Measurements from ENCODE around the gene PGM2.
A peak's percentile ranks its signal among the peaks of the same experiment; 100 is the strongest.

Gene PGM2

GRCh38 chr4:37864786-37865185, 38.3 kb downstream of the PGM2 start:
- no peak for DNase-seq (ENCODE audit: low read depth)
- peaks cover 9% of the 10 kb centered on the region for H3K36me3 ChIP-seq (ENCODE audit: control insufficient read depth, insufficient read depth, low read length, severe bottlenecking)
- H3K9ac ChIP-seq (ENCODE audit: low read length), result no peak overlapping the region
- no peaks in the 10 kb centered on the region for H3K27me3 ChIP-seq (replicated peaks; ENCODE audit: control insufficient read depth, insufficient read depth, low read length)
- no peaks in the 10 kb centered on the region for H3K9me3 ChIP-seq (ENCODE audit: control insufficient read depth, low read length)
- no peak overlapping the region for H3K4me3 ChIP-seq (ENCODE audit: low read length)
- peaks cover 9% of the 10 kb centered on the region for H3K4me1 ChIP-seq (ENCODE audit: control insufficient read depth, insufficient read depth, low read length)

GRCh38 chr4:37865450-37865849, 39.0 kb downstream of the PGM2 start:
- peaks cover 9% of the 10 kb centered on the region for H3K4me1 ChIP-seq (ENCODE audit: control insufficient read depth, insufficient read depth, low read length)
- no peak overlapping the region for H3K9ac ChIP-seq (ENCODE audit: low read length)
- DNase-seq (ENCODE audit: low read depth), result peak; percentile 70
- H3K4me3 ChIP-seq (ENCODE audit: low read length), result no peak overlapping the region
- no peaks in the 10 kb centered on the region for H3K27me3 ChIP-seq (replicated peaks; ENCODE audit: control insufficient read depth, insufficient read depth, low read length)
- no peaks in the 10 kb centered on the region for H3K9me3 ChIP-seq (ENCODE audit: control insufficient read depth, low read length)
- peaks cover 9% of the 10 kb centered on the region for H3K36me3 ChIP-seq (ENCODE audit: control insufficient read depth, insufficient read depth, low read length, severe bottlenecking)

GRCh38 chr4:37867102-37867501, 40.6 kb downstream of the PGM2 start:
- no peaks in the 10 kb centered on the region for H3K27me3 ChIP-seq (replicated peaks; ENCODE audit: control insufficient read depth, insufficient read depth, low read length)
- H3K4me1 ChIP-seq (ENCODE audit: control insufficient read depth, insufficient read depth, low read length), result peaks cover 9% of the 10 kb centered on the region
- H3K9ac ChIP-seq (ENCODE audit: low read length), result no peak overlapping the region
- H3K4me3 ChIP-seq (ENCODE audit: low read length), result no peak overlapping the region
- DNase-seq (ENCODE audit: low read depth), result no peak
- no peaks in the 10 kb centered on the region for H3K9me3 ChIP-seq (ENCODE audit: control insufficient read depth, low read length)
- peaks cover 7% of the 10 kb centered on the region for H3K36me3 ChIP-seq (ENCODE audit: control insufficient read depth, insufficient read depth, low read length, severe bottlenecking)

GRCh38 chr4:37868238-37868637, 41.8 kb downstream of the PGM2 start:
- Histone ChIP-seq H3K27me3 (replicated peaks; ENCODE audit: control insufficient read depth, insufficient read depth, low read length) (no peaks in the 10 kb centered on the region), H3K4me1 (ENCODE audit: control insufficient read depth, insufficient read depth, low read length) (peaks cover 18% of the 10 kb centered on the region), H3K9ac (ENCODE audit: low read length) (no peak overlapping the region), H3K9me3 (ENCODE audit: control insufficient read depth, low read length) (no peaks in the 10 kb centered on the region), H3K4me3 (ENCODE audit: low read length) (no peak overlapping the region), H3K36me3 (ENCODE audit: control insufficient read depth, insufficient read depth, low read length, severe bottlenecking) (peaks cover under 1% of the 10 kb centered on the region)
- no peak for DNase-seq (ENCODE audit: low read depth)

- DNase-seq (ENCODE audit: low read depth), result peak; percentile 12
- no peak overlapping the region for H3K4me3 ChIP-seq (ENCODE audit: low read length)
- H3K36me3 ChIP-seq (ENCODE audit: control insufficient read depth, insufficient read depth, low read length, severe bottlenecking), result no peaks in the 10 kb centered on the region
- H3K27me3 ChIP-seq (replicated peaks; ENCODE audit: control insufficient read depth, insufficient read depth, low read length), result no peaks in the 10 kb centered on the region
- no peak overlapping the region for H3K9ac ChIP-seq (ENCODE audit: low read length)
- no peaks in the 10 kb centered on the region for H3K9me3 ChIP-seq (ENCODE audit: control insufficient read depth, low read length)
- peaks cover 30% of the 10 kb centered on the region for H3K4me1 ChIP-seq (ENCODE audit: control insufficient read depth, insufficient read depth, low read length)
Measured at GRCh38 chr4:37872310-37872988, 46.0 kb downstream of the PGM2 start.

- no peak overlapping the region for H3K9ac ChIP-seq (ENCODE audit: low read length)
- H3K27me3 ChIP-seq (replicated peaks; ENCODE audit: control insufficient read depth, insufficient read depth, low read length), result no peaks in the 10 kb centered on the region
- peaks cover 30% of the 10 kb centered on the region for H3K4me1 ChIP-seq (ENCODE audit: control insufficient read depth, insufficient read depth, low read length)
- no peaks in the 10 kb centered on the region for H3K9me3 ChIP-seq (ENCODE audit: control insufficient read depth, low read length)
- DNase-seq (ENCODE audit: low read depth), result peak; percentile 84
- H3K4me3 ChIP-seq (ENCODE audit: low read length), result no peak overlapping the region
- H3K36me3 ChIP-seq (ENCODE audit: control insufficient read depth, insufficient read depth, low read length, severe bottlenecking), result no peaks in the 10 kb centered on the region
Measured at GRCh38 chr4:37873386-37873785, 46.9 kb downstream of the PGM2 start.

GRCh38 chr4:37876156-37876555, 49.7 kb downstream of the PGM2 start:
- Histone ChIP-seq H3K36me3 (ENCODE audit: control insufficient read depth, insufficient read depth, low read length, severe bottlenecking) (no peaks in the 10 kb centered on the region), H3K4me1 (ENCODE audit: control insufficient read depth, insufficient read depth, low read length) (peaks cover 30% of the 10 kb centered on the region), H3K4me3 (ENCODE audit: low read length) (no peak overlapping the region), H3K9ac (ENCODE audit: low read length) (no peak overlapping the region), H3K9me3 (ENCODE audit: control insufficient read depth, low read length) (no peaks in the 10 kb centered on the region), H3K27me3 (replicated peaks; ENCODE audit: control insufficient read depth, insufficient read depth, low read length) (no peaks in the 10 kb centered on the region)
- no peak for DNase-seq (ENCODE audit: low read depth)

GRCh38 chr4:37879365-37879764, 52.9 kb downstream of the PGM2 start:
- Histone ChIP-seq H3K4me1 (ENCODE audit: control insufficient read depth, insufficient read depth, low read length) (peaks cover 20% of the 10 kb centered on the region), H3K36me3 (ENCODE audit: control insufficient read depth, insufficient read depth, low read length, severe bottlenecking) (no peaks in the 10 kb centered on the region), H3K4me3 (ENCODE audit: low read length) (no peak overlapping the region), H3K9me3 (ENCODE audit: control insufficient read depth, low read length) (no peaks in the 10 kb centered on the region), H3K27me3 (replicated peaks; ENCODE audit: control insufficient read depth, insufficient read depth, low read length) (no peaks in the 10 kb centered on the region), H3K9ac (ENCODE audit: low read length) (no peak overlapping the region)
- no peak for DNase-seq (ENCODE audit: low read depth)

GRCh38 chr4:37881811-37882210, 55.3 kb downstream of the PGM2 start:
- Histone ChIP-seq H3K4me3 (ENCODE audit: low read length) (no peak overlapping the region), H3K36me3 (ENCODE audit: control insufficient read depth, insufficient read depth, low read length, severe bottlenecking) (no peaks in the 10 kb centered on the region), H3K27me3 (replicated peaks; ENCODE audit: control insufficient read depth, insufficient read depth, low read length) (no peaks in the 10 kb centered on the region), H3K9ac (ENCODE audit: low read length) (no peak overlapping the region), H3K9me3 (ENCODE audit: control insufficient read depth, low read length) (no peaks in the 10 kb centered on the region), H3K4me1 (ENCODE audit: control insufficient read depth, insufficient read depth, low read length) (peaks cover 11% of the 10 kb centered on the region)
- DNase-seq (ENCODE audit: low read depth), result peak; percentile 20

GRCh38 chr4:37882665-37883296, 56.3 kb downstream of the PGM2 start:
- DNase-seq (ENCODE audit: low read depth), result peak; percentile 41
- peaks cover 2% of the 10 kb centered on the region for H3K27me3 ChIP-seq (replicated peaks; ENCODE audit: control insufficient read depth, insufficient read depth, low read length)
- no peaks in the 10 kb centered on the region for H3K9me3 ChIP-seq (ENCODE audit: control insufficient read depth, low read length)
- no peak overlapping the region for H3K9ac ChIP-seq (ENCODE audit: low read length)
- peaks cover 5% of the 10 kb centered on the region for H3K4me1 ChIP-seq (ENCODE audit: control insufficient read depth, insufficient read depth, low read length)
- H3K36me3 ChIP-seq (ENCODE audit: control insufficient read depth, insufficient read depth, low read length, severe bottlenecking), result no peaks in the 10 kb centered on the region
- H3K4me3 ChIP-seq (ENCODE audit: low read length), result no peak overlapping the region

- H3K27me3 ChIP-seq (replicated peaks; ENCODE audit: control insufficient read depth, insufficient read depth, low read length), result peaks cover 6% of the 10 kb centered on the region
- H3K4me1 ChIP-seq (ENCODE audit: control insufficient read depth, insufficient read depth, low read length), result peaks cover 5% of the 10 kb centered on the region
- no peaks in the 10 kb centered on the region for H3K9me3 ChIP-seq (ENCODE audit: control insufficient read depth, low read length)
- DNase-seq (ENCODE audit: low read depth), result no peak
- H3K9ac ChIP-seq (ENCODE audit: low read length), result no peak overlapping the region
- no peaks in the 10 kb centered on the region for H3K36me3 ChIP-seq (ENCODE audit: control insufficient read depth, insufficient read depth, low read length, severe bottlenecking)
- no peak overlapping the region for H3K4me3 ChIP-seq (ENCODE audit: low read length)
Measured at GRCh38 chr4:37884855-37885487, 58.5 kb downstream of the PGM2 start.

Measured in adipocyte (in vitro differentiated cells).